Liver (tissue), 9 donors: ENCODE data around the gene HADHB. TPM values are rescaled to one million over a fixed set of nuclear protein-coding genes. Genes with fewer than 3 reads are reported as not detected.
A peak's percentile ranks its signal among the peaks of the same experiment; 100 is the strongest.

ENCODE experiments used
- DNase-seq: peaks from one replicate; pipeline ENCODE4 v3.0.0-alpha.2; 2017; ENCODE audit warnings: low spot score
- H3K27ac ChIP-seq, 2 donors: one replicate each; pipeline ENCODE4 v1.7.0; 2013; ENCODE audit warnings: inconsistent platforms in 2 of 2, low read length in 2 of 2, control low read depth in 1 of 2, low read depth in 1 of 2, mild to moderate bottlenecking in 1 of 2
- H3K27me3 ChIP-seq, 4 donors: one replicate each; pipeline versions ENCODE4 v1.6.1 to v1.7.0; 2013; ENCODE audit warnings: low read length in 3 of 4, inconsistent platforms in 1 of 4, mild to moderate bottlenecking in 1 of 4, moderate library complexity in 1 of 4; ENCODE audit not compliant: control insufficient read depth in 4 of 4, insufficient read depth in 4 of 4
- H3K36me3 ChIP-seq, 4 donors: one replicate each; pipeline versions ENCODE4 v1.6.1 to v1.7.0; 2013; ENCODE audit warnings: low read length in 3 of 4, mild to moderate bottlenecking in 3 of 4, low read depth in 1 of 4, moderate library complexity in 1 of 4; ENCODE audit not compliant: control insufficient read depth in 4 of 4, insufficient read depth in 3 of 4
- H3K4me1 ChIP-seq, 4 donors: one replicate each; pipeline versions ENCODE4 v1.6.1 to v1.7.0; 2013; ENCODE audit warnings: low read length in 3 of 4, mild to moderate bottlenecking in 3 of 4, moderate library complexity in 1 of 4; ENCODE audit not compliant: control insufficient read depth in 4 of 4, insufficient read depth in 4 of 4
- H3K4me3 ChIP-seq, 3 donors: one replicate each; pipeline versions ENCODE4 v1.6.1 to v1.7.0; 2013; ENCODE audit warnings: low read length in 3 of 3, control low read depth in 1 of 3, low read depth in 1 of 3, mild to moderate bottlenecking in 1 of 3
- H3K9ac ChIP-seq, 2 donors: one replicate each; pipeline ENCODE4 v1.7.0; 2013; ENCODE audit warnings: low read length in 2 of 2, mild to moderate bottlenecking in 2 of 2, moderate library complexity in 2 of 2, control low read depth in 1 of 2, low read depth in 1 of 2
- H3K9me3 ChIP-seq, 4 donors: one replicate each; pipeline versions ENCODE4 v1.6.1 to v1.7.0; 2013; ENCODE audit warnings: low read length in 3 of 4; ENCODE audit not compliant: control insufficient read depth in 4 of 4
- CTCF ChIP-seq: fragments of 150-350 bp; IDR thresholded peaks from 2 replicates; pipeline ENCODE4 v1.5.1; 2017; ENCODE audit warnings: improper control_type of control experiment, low read depth, low read length; ENCODE audit not compliant: missing input control
- EGR1 ChIP-seq, 2 donors: IDR thresholded peaks; 2 replicates each; pipeline ENCODE4 v1.6.1; 2016 to 2018; ENCODE audit warnings: antibody characterized with exemption in 2 of 2, low read depth in 2 of 2
- FOXA1 ChIP-seq: IDR thresholded peaks from 2 replicates; pipeline ENCODE4 v1.6.1; 2016; ENCODE audit warnings: antibody characterized with exemption
- FOXA2 ChIP-seq: IDR thresholded peaks from 2 replicates; pipeline ENCODE4 v1.6.1; 2016; ENCODE audit warnings: antibody characterized with exemption
- GABPA ChIP-seq, 2 donors: IDR thresholded peaks in 1 of 2; conservative IDR thresholded peaks in 1 of 2; 2 replicates each; pipeline ENCODE4 v1.6.1; 2016; ENCODE audit warnings: antibody characterized with exemption in 2 of 2, mild to moderate bottlenecking in 1 of 2, moderate library complexity in 1 of 2
- HNF4A ChIP-seq, 2 donors: conservative IDR thresholded peaks; 2 replicates each; pipeline ENCODE4 v1.6.1; 2016; ENCODE audit warnings: antibody characterized with exemption in 2 of 2, mild to moderate bottlenecking in 2 of 2
- HNF4G ChIP-seq: IDR thresholded peaks from 2 replicates; pipeline ENCODE4 v1.6.1; 2016; ENCODE audit warnings: antibody characterized with exemption
- JUND ChIP-seq, 2 donors: IDR thresholded peaks; 2 replicates each; pipeline ENCODE4 v1.6.1; 2016; ENCODE audit warnings: antibody characterized with exemption in 2 of 2
- NR2F2 ChIP-seq: IDR thresholded peaks from 2 replicates; pipeline ENCODE4 v1.6.1; 2016; ENCODE audit warnings: antibody characterized with exemption
- RAD21 ChIP-seq, 2 donors: IDR thresholded peaks; 2 replicates each; pipeline ENCODE4 v1.6.1; 2016; ENCODE audit warnings: antibody characterized with exemption in 2 of 2, mild to moderate bottlenecking in 2 of 2
- REST ChIP-seq: IDR thresholded peaks from 2 replicates; pipeline ENCODE4 v1.6.1; 2016; ENCODE audit warnings: antibody characterized with exemption, mild to moderate bottlenecking
- RXRA ChIP-seq, 2 donors: IDR thresholded peaks; 2 replicates each; pipeline ENCODE4 v1.6.1; 2017 to 2018; ENCODE audit warnings: antibody characterized with exemption in 2 of 2, mild to moderate bottlenecking in 1 of 2
- SP1 ChIP-seq: IDR thresholded peaks from 2 replicates; pipeline ENCODE4 v1.6.1; 2018; ENCODE audit warnings: antibody characterized with exemption, mild to moderate bottlenecking
- TAF1 ChIP-seq: conservative IDR thresholded peaks from 2 replicates; pipeline ENCODE4 v1.6.1; 2016; ENCODE audit warnings: antibody characterized with exemption, mild to moderate bottlenecking
- YY1 ChIP-seq: IDR thresholded peaks from 2 replicates; pipeline ENCODE4 v1.6.1; 2016; ENCODE audit warnings: antibody characterized with exemption, mild to moderate bottlenecking
- WGBS: extraction: QIAGEN DNeasy Blood & Tissue Kit; methylation state at CpG from one replicate; pipeline ENCODE4 v1.1.7; 2013; 5-methylcytosine and 5-hydroxymethylcytosine counted together
- polyA plus RNA-seq, 2 donors: library from polyadenylated mRNA; stranded (reverse) in 1 of 2; unstranded in 1 of 2; fragments of 200-250 nt in 1 of 2; fragments of >200 nt in 1 of 2; fragmentation: Nextera tagmentation in 1 of 2; extraction: Ambion mirVana in 1 of 2; gene quantifications; one replicate each; pipeline versions ENCODE4 v1.2.1 to v1.2.3, GENCODE V29; 2013 to 2015
- total RNA-seq, 2 donors: library from RNA; depleted of rRNA; stranded (reverse); fragments of >200 nt; gene quantifications; one replicate each; pipeline ENCODE4 v1.2.3, GENCODE V29; 2014
- TF ChIP-seq, protein P1 (sequence below): IDR thresholded peaks from 2 replicates; pipeline ENCODE4 v1.6.1; 2016; ENCODE audit warnings: antibody characterized with exemption
- TF ChIP-seq, protein P2 (sequence below): IDR thresholded peaks from 2 replicates; pipeline ENCODE4 v1.6.1; 2016; ENCODE audit warnings: antibody characterized with exemption
- TF ChIP-seq, protein P3 (sequence below): IDR thresholded peaks from 2 replicates; pipeline ENCODE4 v1.6.1; 2016; ENCODE audit warnings: antibody characterized with exemption
- donor health status: healthy.
- donor health status: healthy.
- donor health status: healthy.
- donor health status: healthy.
- donor health status: healthy.

The HADHB gene
- total and polyA plus RNA-seq, 4 donors: 103 to 284 (median 261) TPM

- 67% methylated on average over 17 of the region's 17 CpGs for WGBS
Measured at GRCh38 chr2:26298286-26298637, 53.5 kb downstream of the HADHB start.

More at GRCh38 chr2:26298286-26298637, 53.5 kb downstream of the HADHB start:
- Histone ChIP-seq H3K9ac (no peak overlapping the region), H3K4me3 (peak overlapping the region in 1 of 3 donors; percentile 61), H3K9me3 (no peaks in the 10 kb centered on the region), H3K27me3 (no peaks in the 10 kb centered on the region), H3K36me3 (no peaks in the 10 kb centered on the region), H3K27ac (peak overlapping the region in 1 of 2 donors; percentile 96), H3K4me1 (peaks cover 0 to 10% (median 2%) of the 10 kb centered on the region in 4 donors)
- no peak for TF ChIP-seq YY1
- no peak for TF ChIP-seq CTCF
- no peak for TF ChIP-seq FOXA1
- no peak for TF ChIP-seq JUND (IDR thresholded peaks at IDR 0.05)
- TF ChIP-seq FOXA2: no peak
- TF ChIP-seq, protein P1, sequence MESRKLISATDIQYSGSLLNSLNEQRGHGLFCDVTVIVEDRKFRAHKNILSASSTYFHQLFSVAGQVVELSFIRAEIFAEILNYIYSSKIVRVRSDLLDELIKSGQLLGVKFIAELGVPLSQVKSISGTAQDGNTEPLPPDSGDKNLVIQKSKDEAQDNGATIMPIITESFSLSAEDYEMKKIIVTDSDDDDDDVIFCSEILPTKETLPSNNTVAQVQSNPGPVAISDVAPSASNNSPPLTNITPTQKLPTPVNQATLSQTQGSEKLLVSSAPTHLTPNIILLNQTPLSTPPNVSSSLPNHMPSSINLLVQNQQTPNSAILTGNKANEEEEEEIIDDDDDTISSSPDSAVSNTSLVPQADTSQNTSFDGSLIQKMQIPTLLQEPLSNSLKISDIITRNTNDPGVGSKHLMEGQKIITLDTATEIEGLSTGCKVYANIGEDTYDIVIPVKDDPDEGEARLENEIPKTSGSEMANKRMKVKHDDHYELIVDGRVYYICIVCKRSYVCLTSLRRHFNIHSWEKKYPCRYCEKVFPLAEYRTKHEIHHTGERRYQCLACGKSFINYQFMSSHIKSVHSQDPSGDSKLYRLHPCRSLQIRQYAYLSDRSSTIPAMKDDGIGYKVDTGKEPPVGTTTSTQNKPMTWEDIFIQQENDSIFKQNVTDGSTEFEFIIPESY: no peak
- TF ChIP-seq SP1: no peak
- no peak for TF ChIP-seq NR2F2
- TF ChIP-seq, protein P2, sequence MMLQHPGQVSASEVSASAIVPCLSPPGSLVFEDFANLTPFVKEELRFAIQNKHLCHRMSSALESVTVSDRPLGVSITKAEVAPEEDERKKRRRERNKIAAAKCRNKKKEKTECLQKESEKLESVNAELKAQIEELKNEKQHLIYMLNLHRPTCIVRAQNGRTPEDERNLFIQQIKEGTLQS: no peak
- TF ChIP-seq HNF4G: no peak
- no peak for TF ChIP-seq HNF4A (conservative IDR thresholded peaks at IDR 0.05)
- no peak for TF ChIP-seq RAD21 (IDR thresholded peaks at IDR 0.05)
- TF ChIP-seq, protein P3, sequence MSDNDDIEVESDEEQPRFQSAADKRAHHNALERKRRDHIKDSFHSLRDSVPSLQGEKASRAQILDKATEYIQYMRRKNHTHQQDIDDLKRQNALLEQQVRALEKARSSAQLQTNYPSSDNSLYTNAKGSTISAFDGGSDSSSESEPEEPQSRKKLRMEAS: no peak
- TF ChIP-seq REST: no peak
- no peak for TF ChIP-seq EGR1 (IDR thresholded peaks at IDR 0.05; ENCODE audit: low read depth in 2 of 2)
- no peak for TF ChIP-seq GABPA (IDR thresholded peaks at IDR 0.05 in 1 of 2, conservative IDR thresholded peaks at IDR 0.05 in 1 of 2)
- TF ChIP-seq TAF1: no peak
- no peak for TF ChIP-seq RXRA (IDR thresholded peaks at IDR 0.05)
- DNase-seq: no peak
